NCI-H2107 treated with DMSO at 0.1 percent for 48 hours (cell line): ENCODE measurements around the gene UBAP1.
"Not testable (repeated sequence)": the region's sequence is repeated elsewhere in the genome, so short reads cannot be mapped to it uniquely, and the experiment has no call there.

Source experiments
- DNase-seq: peaks from one replicate; lab custom pipeline; 2025; ENCODE audit not compliant: unreplicated experiment; lab: John Stamatoyannopoulos, UW

Gene UBAP1

GRCh38 chr9:34256987-34257585 is 78.2 kb downstream of the UBAP1 start:
- no peak for DNase-seq

GRCh38 chr9:34259315-34259714 is 80.5 kb downstream of the UBAP1 start:
- no peak for DNase-seq

DNA sequence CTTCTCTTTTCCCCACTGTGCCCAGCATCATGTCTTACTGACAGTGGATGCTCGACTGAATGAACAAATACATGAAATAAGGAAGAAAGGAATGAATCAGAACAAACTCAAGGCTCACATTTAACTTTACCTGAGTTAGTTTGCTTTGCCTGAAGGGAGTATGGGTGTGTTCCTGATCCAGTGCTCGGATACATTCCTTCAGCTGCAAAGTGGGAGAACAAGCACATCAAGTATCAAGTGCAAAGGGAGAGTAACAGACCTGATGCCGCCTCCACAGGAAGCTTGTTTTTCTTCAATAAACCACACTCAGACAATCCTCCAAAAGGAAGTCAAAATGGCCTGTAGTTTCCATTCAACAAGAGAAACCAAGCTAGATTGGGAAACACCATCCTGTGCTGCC is 84.1 kb downstream of the UBAP1 start:
- no peak for DNase-seq

DNA sequence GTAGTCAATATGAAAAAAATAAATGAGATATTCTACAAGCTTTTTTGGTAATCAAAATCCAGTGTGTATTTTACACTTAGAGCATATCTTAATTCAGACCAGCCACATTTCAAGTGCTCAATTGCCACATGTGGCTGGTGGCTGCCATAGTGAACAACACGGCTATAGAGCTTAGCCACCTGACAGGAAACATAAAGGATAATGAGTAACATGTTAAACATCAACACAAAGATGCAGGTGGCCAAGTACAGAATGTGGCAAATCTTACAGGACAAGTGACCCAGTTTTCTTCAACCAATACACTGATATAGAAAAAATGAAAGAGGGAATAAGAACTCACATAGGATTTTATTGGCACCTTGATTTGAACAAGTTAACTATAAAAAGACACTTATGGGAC is 88.8 kb downstream of the UBAP1 start:
- DNase-seq, result peak; percentile 18

DNA sequence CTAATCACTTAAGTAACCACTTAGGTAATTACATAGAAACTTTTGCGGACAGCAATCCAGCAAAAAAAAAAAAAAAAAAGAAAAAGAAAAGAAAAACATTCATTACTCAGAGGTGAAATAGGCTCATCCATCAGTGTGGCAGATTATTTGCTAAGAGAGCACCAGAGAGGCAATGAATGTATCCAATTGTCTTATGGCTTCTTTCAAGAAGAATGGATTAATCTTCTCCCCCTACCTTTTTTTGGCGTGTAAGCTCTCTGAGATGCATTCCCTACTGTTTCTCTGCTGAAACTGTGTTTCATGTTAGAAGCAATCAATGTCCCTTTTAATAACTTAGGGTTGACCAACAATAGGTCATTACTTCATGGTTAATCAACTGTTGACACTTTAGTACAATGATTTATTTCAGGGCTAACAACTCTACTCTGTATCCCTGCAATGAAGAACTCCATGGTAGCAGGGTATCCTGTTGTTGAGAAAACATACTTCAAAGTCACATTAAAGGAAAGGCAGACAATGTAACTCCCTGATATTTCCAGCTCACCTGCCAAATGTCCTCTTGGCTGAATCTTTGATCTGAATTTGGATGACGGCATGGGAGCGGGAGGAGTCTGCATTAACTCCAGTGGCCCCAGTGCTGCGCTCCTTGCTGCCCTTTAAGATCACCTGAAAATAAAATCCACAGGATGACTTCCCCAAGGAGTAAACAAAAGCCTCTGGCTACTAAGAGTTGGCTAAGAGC is 92.6 kb downstream of the UBAP1 start:
- DNase-seq, result no peak

- DNase-seq, result no peak
These were observed 93.3 kb downstream of the UBAP1 start for GRCh38 chr9:34272101-34272541.

- DNase-seq, result not testable (repeated sequence)
These were observed 94.7 kb downstream of the UBAP1 start for GRCh38 chr9:34273588-34273987.

- no peak for DNase-seq
These were observed 97.0 kb downstream of the UBAP1 start for GRCh38 chr9:34275811-34276210.

DNA sequence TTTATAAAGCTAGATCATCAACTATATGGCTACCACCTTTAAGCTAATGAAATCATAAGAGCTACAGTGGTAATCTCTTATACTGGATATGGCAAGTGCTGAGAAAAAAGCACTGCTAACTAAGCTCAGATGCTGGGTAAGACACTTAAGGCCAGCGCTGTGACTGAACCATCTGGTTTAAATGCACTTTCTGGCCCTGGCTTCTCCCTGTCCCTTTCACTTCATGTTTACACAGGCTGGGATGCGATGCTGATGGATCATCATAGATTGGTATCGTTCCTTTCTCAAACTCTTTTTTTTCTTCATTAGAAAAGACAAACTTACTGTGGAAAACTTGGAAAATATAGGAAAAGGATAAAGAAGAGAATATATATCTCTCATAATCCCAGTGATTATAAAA is 97.9 kb downstream of the UBAP1 start:
- DNase-seq, result no peak

DNA sequence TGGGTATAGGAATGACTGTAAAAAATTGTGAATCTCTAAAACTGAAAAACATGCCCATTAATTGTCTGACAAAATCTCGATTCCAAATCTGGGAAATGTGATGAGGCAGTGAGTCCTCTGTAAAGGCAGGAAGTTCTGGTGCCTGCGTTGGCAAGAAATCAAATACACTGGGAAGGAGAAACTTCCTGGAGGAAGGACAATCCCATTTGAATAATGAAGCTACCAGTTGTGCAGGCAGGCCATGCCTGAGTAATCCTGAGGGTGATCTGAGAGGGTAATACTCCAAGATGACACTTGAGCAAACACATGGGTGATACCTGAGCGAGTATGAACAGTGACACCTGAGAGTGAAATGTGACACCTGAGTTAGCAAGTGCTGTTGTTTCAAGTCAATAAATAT is 100.6 kb downstream of the UBAP1 start:
- DNase-seq, result peak; percentile 78

GRCh38 chr9:34282096-34282495 is 103.3 kb downstream of the UBAP1 start:
- no peak for DNase-seq

DNA sequence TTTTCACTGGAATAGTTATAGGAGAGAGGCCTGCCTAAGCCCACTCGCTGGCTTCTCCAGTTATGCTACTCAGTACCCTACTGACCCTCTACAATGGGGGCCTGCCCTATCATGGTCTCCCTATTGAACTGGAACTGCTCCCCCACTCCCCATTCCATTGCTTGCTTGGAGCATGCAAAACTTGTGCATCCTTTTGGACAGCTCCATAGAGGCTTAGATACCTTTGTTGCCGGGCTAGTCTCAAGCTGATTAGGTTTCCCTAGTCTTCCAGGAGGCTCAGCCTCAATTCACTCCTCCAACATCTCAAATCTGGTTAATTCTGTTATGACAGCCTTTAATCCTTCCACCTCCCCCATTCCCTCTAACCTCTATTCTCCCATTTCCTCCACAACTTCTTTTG is 110.3 kb downstream of the UBAP1 start:
- DNase-seq, result no peak

DNA sequence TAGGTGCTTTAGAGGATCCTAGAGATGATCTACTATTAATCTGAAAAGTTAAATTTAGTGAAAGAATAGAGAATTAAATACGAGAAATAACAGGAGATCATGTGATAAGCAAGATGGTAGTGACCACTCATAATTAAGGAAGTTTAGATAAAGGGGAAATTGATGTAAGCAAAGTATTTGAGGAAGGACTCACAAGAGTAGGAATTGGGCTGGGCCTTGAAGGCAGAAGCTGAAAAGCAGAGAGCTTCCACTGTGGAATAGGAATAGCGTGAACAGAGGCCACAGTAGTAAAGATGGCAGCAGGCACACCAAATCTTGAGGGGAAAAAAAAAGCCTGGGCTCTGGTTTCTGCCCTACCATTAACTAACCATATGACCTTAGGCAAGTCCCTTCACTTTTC is 112.2 kb downstream of the UBAP1 start:
- no peak for DNase-seq

GRCh38 chr9:34291423-34291822 is 112.6 kb downstream of the UBAP1 start:
- no peak for DNase-seq

DNA sequence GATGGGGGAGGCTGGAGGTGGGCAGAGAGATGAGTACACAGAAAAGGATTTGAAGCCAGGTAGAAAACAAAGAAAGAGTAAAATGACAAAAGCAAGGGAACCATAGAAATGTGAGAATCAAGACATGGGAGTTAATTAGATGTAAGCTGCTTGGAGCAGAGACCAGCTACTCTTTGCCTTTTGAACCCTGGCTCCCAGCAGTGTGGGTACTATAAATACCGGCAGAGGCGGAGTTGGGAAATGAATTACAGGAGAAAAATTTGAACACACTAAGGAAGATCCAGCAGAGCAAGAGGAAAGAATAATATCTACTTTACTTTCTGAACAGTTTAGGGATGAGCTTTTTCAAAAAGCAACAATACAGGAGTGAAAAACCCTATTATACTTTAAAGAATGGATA is 113.7 kb downstream of the UBAP1 start:
- DNase-seq, result no peak

GRCh38 chr9:34301064-34301463 is 122.2 kb downstream of the UBAP1 start:
- DNase-seq, result not testable (repeated sequence)
